Measurements from ENCODE around the gene TRIM31. TPM values are rescaled to one million over a fixed set of nuclear protein-coding genes. Genes with fewer than 3 reads are reported as not detected.

The TRIM31 gene
- total and polyA plus RNA-seq, 2 of the 4 experiments (the other 2 are of a cell fraction) = not detected

- WGBS, 2 experiments (ENCODE audit: extremely low coverage in 2 of 2, insufficient read length in 1 of 2) = no CpG with 5 or more reads among the region's 2 CpGs
- ATAC-seq (ENCODE audit: low read depth) = no peak
- H2BK5ac ChIP-seq (ENCODE audit: low read depth, low read length, poor library complexity, severe bottlenecking) = no peak overlapping the region
- H4K8ac ChIP-seq (ENCODE audit: low read depth in 2 of 2, low read length in 2 of 2) = no peak overlapping the region
- no peaks in the 10 kb centered on the region for H3K79me1 ChIP-seq (ENCODE audit: low read depth in 1 of 2, low read length in 2 of 2)
- POLR2A ChIA-PET (ENCODE audit: unreplicated experiment) = no interaction called here
- H2AFZ ChIP-seq (replicated peaks; ENCODE audit: low read length, poor library complexity) = no peak overlapping the region
- dilution Hi-C loops (cut with HindIII; ENCODE audit: low sequenced_read_pairs, unreplicated experiment) = no loop called here
- CTCF ChIA-PET = interaction anchor here (3.0 kb wide), 1 partner anchor 27 kb away, joined by 54 read pairs; no protein-coding TSS in a partner anchor
- H3K4me1 ChIP-seq (ENCODE audit: control insufficient read depth, insufficient read depth, low read length) = peaks cover 6% of the 10 kb centered on the region
- no peak overlapping the region for H3K23ac ChIP-seq (ENCODE audit: low read depth, low read length)
- no peak overlapping the region for H3K56ac ChIP-seq (ENCODE audit: extremely low read depth, insufficient read depth, low read length)
- no peak overlapping the region for H3K4me2 ChIP-seq (ENCODE audit: low read depth, low read length)
- H3K14ac ChIP-seq (replicated peaks; ENCODE audit: low read depth, low read length) = no peak overlapping the region
- no peak overlapping the region for H3K18ac ChIP-seq (ENCODE audit: low read depth, low read length)
- no peak overlapping the region for H2BK20ac ChIP-seq (ENCODE audit: low read depth, low read length)
- no peak overlapping the region for H2AK9ac ChIP-seq (replicated peaks; ENCODE audit: low read depth, low read length, poor library complexity)
- no peaks in the 10 kb centered on the region for H4K20me1 ChIP-seq (ENCODE audit: insufficient read depth, low read length)
- no peak overlapping the region for H2BK120ac ChIP-seq (ENCODE audit: low read depth, low read length)
- H3K36me3 ChIP-seq (ENCODE audit: control insufficient read depth, insufficient read depth, low read length) = no peaks in the 10 kb centered on the region
- no TSS peak for BruUV-seq (replicated peaks)
- no peak overlapping the region for H3K27ac ChIP-seq (ENCODE audit: insufficient read depth, low read length)
- no peak overlapping the region for H2BK15ac ChIP-seq (ENCODE audit: low read depth, low read length)
- TF ChIP-seq CEBPB (IDR thresholded peaks at IDR 0.05; ENCODE audit: low read depth, low read length) (no peak), MXI1 (IDR thresholded peaks at IDR 0.05; ENCODE audit: borderline replicate concordance, low read depth, low read length) (no peak), NFE2L2 (IDR thresholded peaks at IDR 0.05; ENCODE audit: low read depth, low read length) (no peak), CHD1 (IDR thresholded peaks at IDR 0.05; ENCODE audit: low read depth, low read length) (no peak), RCOR1 (IDR thresholded peaks at IDR 0.05; ENCODE audit: insufficient replicate concordance, low read length) (no peak), ELK1 (IDR thresholded peaks at IDR 0.05; ENCODE audit: borderline replicate concordance, low read depth, low read length) (no peak), POLR2A (IDR thresholded peaks at IDR 0.05; ENCODE audit: low read depth, low read length) (no peak), FOS (IDR thresholded peaks at IDR 0.05; ENCODE audit: low read depth, low read length) (no peak), MAZ (IDR thresholded peaks at IDR 0.05; ENCODE audit: borderline replicate concordance, low read depth, low read length) (no peak), RFX5 (IDR thresholded peaks at IDR 0.05; ENCODE audit: low read depth, low read length) (no peak), USF2 (IDR thresholded peaks at IDR 0.05; ENCODE audit: low read depth, low read length) (no peak), BHLHE40 (IDR thresholded peaks at IDR 0.05; ENCODE audit: low read depth, low read length) (no peak), RAD21 (IDR thresholded peaks at IDR 0.05; ENCODE audit: low read length) (no peak)
- H3K4ac ChIP-seq (ENCODE audit: low read depth, low read length) = no peak overlapping the region
- DNase-seq = no peak
- peaks cover 48% of the 10 kb centered on the region for H3K27me3 ChIP-seq (ENCODE audit: control insufficient read depth, insufficient read depth, low read length)
- no peak overlapping the region for H4K91ac ChIP-seq (ENCODE audit: insufficient read depth, low read depth, low read length)
- intact Hi-C loops (cut with micrococcal nuclease) = loop anchor here (5.0 kb wide), 1 partner anchor 113 kb away; no protein-coding TSS in a partner anchor
- no peak overlapping the region for H3K9ac ChIP-seq (ENCODE audit: low read depth, low read length)
- in situ Hi-C loops (cut with MboI; ENCODE audit: low sequenced_read_pairs) = no loop called here
- H3K9me1 ChIP-seq (ENCODE audit: insufficient read depth, low read length) = no peaks in the 10 kb centered on the region; the same call in 1 of the 2 replicates
- no peak overlapping the region for H3K4me3 ChIP-seq (ENCODE audit: insufficient read depth, low read depth, low read length)
- H4K5ac ChIP-seq (ENCODE audit: low read depth, low read length) = no peak overlapping the region
- peaks cover 2% of the 10 kb centered on the region; the same call in 1 of the 2 replicates for H3K9me3 ChIP-seq (ENCODE audit: control insufficient read depth, insufficient read depth, low read length)
- H2AK5ac ChIP-seq (ENCODE audit: low read depth, low read length) = no peak overlapping the region
Observed at GRCh38 chr6:30104661-30105060, 8.2 kb downstream of the TRIM31 start.
